Neural cell (in vitro differentiated cells): ENCODE measurements around the gene DPP6.

Source experiments
- CTCF ChIP-seq: fragments of 450-650 bp; IDR thresholded peaks from 2 replicates; pipeline ENCODE4 v1.5.1; 2014; ENCODE audit warnings: antibody characterized with exemption, mild to moderate bottlenecking, moderate library complexity; ENCODE audit not compliant: poor library complexity, severe bottlenecking
- EZH2 ChIP-seq: fragments of 200-600, 300-800 bp; shearing (Covaris generic), sonication (generic); IDR thresholded peaks from 2 replicates; pipeline ENCODE4 v1.6.1; 2014; ENCODE audit warnings: antibody characterized with exemption, low read length, borderline replicate concordance, mild to moderate bottlenecking; ENCODE audit not compliant: insufficient read depth, poor library complexity, severe bottlenecking

- no peak for TF ChIP-seq EZH2
- TF ChIP-seq CTCF = no peak
Observed at GRCh38 chr7:154854836-154855235, 802.6 kb downstream of the DPP6 start.
